GM12864 (cell line): ENCODE results near the gene SPAM1.

Experiments used
- DNase-seq: peaks from one replicate; pipeline ENCODE4 v3.0.0-alpha.2; 2011; ENCODE audit warnings: low read depth
- H3K4me3 ChIP-seq: 2 replicates; pipeline ENCODE4 v1.5.1; 2011; ENCODE audit warnings: mild to moderate bottlenecking, low read depth, low read length, control low read depth
- TF ChIP-seq, protein P1 (sequence below): IDR thresholded peaks from 2 replicates; pipeline ENCODE4 v1.5.1; 2011; ENCODE audit warnings: low read depth, mild to moderate bottlenecking, moderate library complexity, low read length, control low read depth, inconsistent platforms; ENCODE audit errors: missing control alignments

Gene SPAM1

GRCh38 chr7:123945938-123946337, 20.9 kb downstream of the SPAM1 start:
- TF ChIP-seq, protein P1, sequence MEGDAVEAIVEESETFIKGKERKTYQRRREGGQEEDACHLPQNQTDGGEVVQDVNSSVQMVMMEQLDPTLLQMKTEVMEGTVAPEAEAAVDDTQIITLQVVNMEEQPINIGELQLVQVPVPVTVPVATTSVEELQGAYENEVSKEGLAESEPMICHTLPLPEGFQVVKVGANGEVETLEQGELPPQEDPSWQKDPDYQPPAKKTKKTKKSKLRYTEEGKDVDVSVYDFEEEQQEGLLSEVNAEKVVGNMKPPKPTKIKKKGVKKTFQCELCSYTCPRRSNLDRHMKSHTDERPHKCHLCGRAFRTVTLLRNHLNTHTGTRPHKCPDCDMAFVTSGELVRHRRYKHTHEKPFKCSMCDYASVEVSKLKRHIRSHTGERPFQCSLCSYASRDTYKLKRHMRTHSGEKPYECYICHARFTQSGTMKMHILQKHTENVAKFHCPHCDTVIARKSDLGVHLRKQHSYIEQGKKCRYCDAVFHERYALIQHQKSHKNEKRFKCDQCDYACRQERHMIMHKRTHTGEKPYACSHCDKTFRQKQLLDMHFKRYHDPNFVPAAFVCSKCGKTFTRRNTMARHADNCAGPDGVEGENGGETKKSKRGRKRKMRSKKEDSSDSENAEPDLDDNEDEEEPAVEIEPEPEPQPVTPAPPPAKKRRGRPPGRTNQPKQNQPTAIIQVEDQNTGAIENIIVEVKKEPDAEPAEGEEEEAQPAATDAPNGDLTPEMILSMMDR, result no peak
- H3K4me3 ChIP-seq, result no peak overlapping the region
- no peak for DNase-seq

GRCh38 chr7:123948136-123948535, 23.1 kb downstream of the SPAM1 start:
- no peak overlapping the region for H3K4me3 ChIP-seq
- DNase-seq, result no peak
- TF ChIP-seq, protein P1, result no peak

DNA sequence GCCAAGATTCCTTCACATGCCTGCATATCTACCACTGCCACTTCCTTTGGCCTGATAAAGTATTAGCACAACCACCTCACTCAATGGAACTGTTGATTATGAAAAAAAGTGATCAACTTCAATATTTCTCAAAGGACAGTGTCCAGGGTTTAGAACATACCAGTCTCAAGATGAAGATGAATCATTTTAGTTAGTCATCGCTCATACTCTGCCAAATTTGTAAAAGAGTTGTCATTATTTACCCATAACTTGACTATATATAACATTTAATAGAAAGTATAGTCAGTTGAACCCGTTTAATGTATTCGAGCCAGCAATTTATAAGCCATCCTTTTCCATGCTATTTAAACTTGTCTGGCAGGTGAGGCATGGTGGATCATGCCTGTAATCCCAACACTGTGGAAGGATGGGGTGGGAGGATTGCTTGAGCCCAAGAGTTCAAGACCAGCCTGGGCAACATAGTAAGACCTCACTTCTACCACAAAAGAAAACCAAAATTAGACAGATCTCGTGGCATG, 33.2 kb downstream of the SPAM1 start:
- TF ChIP-seq, protein P1, result no peak
- no peak for DNase-seq
- no peak overlapping the region for H3K4me3 ChIP-seq

DNA sequence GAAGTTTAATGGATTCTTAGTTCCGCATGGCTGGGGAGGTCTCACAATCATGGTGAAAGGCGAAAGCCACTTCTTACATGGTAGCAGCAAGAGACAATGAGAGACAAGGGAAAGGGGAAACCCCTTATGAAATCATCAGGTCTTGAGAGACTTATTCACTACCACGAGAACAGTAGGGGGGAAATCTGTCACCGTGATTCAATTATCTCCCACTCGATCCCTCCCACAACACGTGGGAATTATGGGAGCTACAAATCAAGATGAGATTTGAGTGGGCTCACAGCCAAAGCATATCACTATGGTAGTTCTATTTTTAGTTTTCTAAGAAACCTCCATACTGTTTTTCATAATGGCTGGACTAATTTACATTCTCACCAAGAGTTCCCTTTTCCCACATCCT, 36.7 kb downstream of the SPAM1 start:
- H3K4me3 ChIP-seq, result no peak overlapping the region
- TF ChIP-seq, protein P1, result no peak
- DNase-seq, result no peak

DNA sequence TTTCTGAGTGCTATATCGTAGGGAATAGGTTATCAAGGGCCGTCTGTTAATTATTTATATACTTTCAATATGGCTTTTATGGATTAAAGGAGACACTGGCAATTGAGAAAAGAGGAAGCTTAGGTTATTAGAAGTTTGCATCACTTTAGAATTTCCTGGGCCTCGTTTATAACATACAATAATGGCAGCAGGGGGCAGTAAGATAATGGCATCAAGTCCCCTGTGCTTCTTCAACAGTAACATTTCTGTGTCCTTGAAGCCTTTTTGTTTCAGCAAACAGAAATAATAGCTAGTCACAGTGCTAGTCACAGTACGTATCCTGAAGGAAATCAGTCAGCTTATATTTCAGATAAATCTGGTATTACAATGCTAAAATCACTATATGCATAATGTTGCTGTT, 41.9 kb downstream of the SPAM1 start:
- H3K4me3 ChIP-seq, result no peak overlapping the region
- TF ChIP-seq, protein P1, result peak; percentile 21
- no peak for DNase-seq

DNA sequence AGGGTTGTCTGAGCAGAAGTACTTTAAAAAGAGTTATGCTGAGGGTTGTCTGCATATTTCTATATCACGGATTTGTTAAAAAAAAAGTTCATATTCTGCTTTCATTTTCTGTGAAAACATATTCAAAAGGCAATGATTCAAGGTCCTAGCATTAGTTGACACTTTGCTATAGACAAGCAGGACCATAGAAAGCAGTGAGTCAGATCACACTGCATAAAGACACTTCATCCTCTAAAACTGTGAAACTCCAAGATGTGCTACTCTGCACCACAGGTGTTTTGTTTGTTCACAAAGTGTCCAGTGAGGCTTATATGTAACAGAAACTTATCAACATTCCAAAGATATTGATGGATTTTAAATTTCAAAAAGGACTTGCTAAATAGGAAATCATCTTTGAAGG, 47.0 kb downstream of the SPAM1 start:
- no peak overlapping the region for H3K4me3 ChIP-seq
- TF ChIP-seq, protein P1, result no peak
- no peak for DNase-seq

GRCh38 chr7:123972831-123973230, 47.8 kb downstream of the SPAM1 start:
- no peak overlapping the region for H3K4me3 ChIP-seq
- DNase-seq, result no peak
- TF ChIP-seq, protein P1, result no peak
